HEK293 (cell line): ENCODE results near the gene RHBG.
A peak's percentile ranks its signal among the peaks of the same experiment; 100 is the strongest.

ENCODE experiments used
- CTCF ChIA-PET: fragments of 350-600 bp; formaldehyde crosslinking; extraction: SDS; loops from one replicate; lab custom pipeline; 2021; ENCODE audit warnings: antibody characterized with exemption; lab: Yijun Ruan, JAX
- POLR2A ChIA-PET: fragments of 300-600 bp; formaldehyde crosslinking; extraction: SDS; loops from one replicate; lab custom pipeline; 2020; ENCODE audit warnings: antibody characterized with exemption, inconsistent platforms; lab: Yijun Ruan, JAX
- H3K27ac ChIP-seq: fragments of 200-500 bp; sonication (Bioruptor generic); 2 replicates; pipeline ENCODE4 v1.5.1; 2014; ENCODE audit warnings: low read depth, low read length, control low read depth, inconsistent platforms; ENCODE audit errors: extremely low read depth
- H3K36me3 ChIP-seq, 2 experiments: fragments of 200-500 bp in 1 of 2; sonication (Bioruptor generic) in 1 of 2; 1 replicate in 1 of 2; 2 replicates in 1 of 2; pipeline ENCODE4 v1.5.1; 2014 to 2017; ENCODE audit warnings: inconsistent platforms in 2 of 2, low read length in 2 of 2; ENCODE audit not compliant: control insufficient read depth in 2 of 2, insufficient read depth in 1 of 2
- H3K4me1 ChIP-seq: fragments of 200-500 bp; sonication (Bioruptor generic); 2 replicates; pipeline ENCODE4 v1.5.1; 2014; ENCODE audit warnings: mild to moderate bottlenecking, low read length, inconsistent platforms; ENCODE audit not compliant: control insufficient read depth, insufficient read depth
- H3K4me3 ChIP-seq: 2 replicates; pipeline ENCODE4 v1.5.1; 2011; ENCODE audit warnings: low read depth, mild to moderate bottlenecking, control low read depth, low read length, moderate library complexity
- H3K9me3 ChIP-seq: fragments of 200-500 bp; sonication (Bioruptor generic); 2 replicates; pipeline ENCODE4 v1.5.1; 2014; ENCODE audit warnings: low read depth, low read length, inconsistent platforms; ENCODE audit not compliant: control insufficient read depth, insufficient read depth
- GLIS2 ChIP-seq: fragments of 450-650 bp; formaldehyde crosslinking; IDR thresholded peaks from 2 replicates; pipeline ENCODE4 v1.5.1; 2016; ENCODE audit warnings: missing biosample characterization, missing genetic modification characterization
- HOXD13 ChIP-seq: sonication (generic); formaldehyde crosslinking; IDR thresholded peaks from 2 replicates; pipeline ENCODE4 v1.8.0; 2022; ENCODE audit warnings: missing genetic modification reagents, borderline replicate concordance
- IKZF3 ChIP-seq: fragments of 450-650 bp; IDR thresholded peaks from 2 replicates; pipeline ENCODE4 v1.5.0; 2018; ENCODE audit warnings: missing biosample characterization, mild to moderate bottlenecking, missing genetic modification characterization, moderate library complexity
- KLF1 ChIP-seq: fragments of 450-650 bp; formaldehyde crosslinking; IDR thresholded peaks from 2 replicates; pipeline ENCODE4 v1.5.1; 2016; ENCODE audit warnings: missing biosample characterization, missing genetic modification characterization
- OVOL3 ChIP-seq: fragments of 450-650 bp; formaldehyde crosslinking; IDR thresholded peaks from 2 replicates; pipeline ENCODE4 v1.5.1; 2016; ENCODE audit warnings: missing biosample characterization, missing genetic modification characterization
- SP7 ChIP-seq: fragments of 450-650 bp; formaldehyde crosslinking; IDR thresholded peaks from 2 replicates; pipeline ENCODE4 v1.5.1; 2016; ENCODE audit warnings: missing biosample characterization, missing genetic modification characterization
- ZNF121 ChIP-seq: fragments of 450-650 bp; formaldehyde crosslinking; IDR thresholded peaks from 2 replicates; pipeline ENCODE4 v1.5.1; 2016; ENCODE audit warnings: missing biosample characterization, missing genetic modification characterization
- ZNF184 ChIP-seq: fragments of 450-650 bp; IDR thresholded peaks from 2 replicates; pipeline ENCODE4 v1.5.1; 2018; ENCODE audit warnings: missing biosample characterization, mild to moderate bottlenecking, missing genetic modification characterization
- ZNF37A ChIP-seq: fragments of 450-650 bp; IDR thresholded peaks from 2 replicates; pipeline ENCODE4 v1.5.1; 2018; ENCODE audit warnings: missing biosample characterization, missing genetic modification characterization
- ZNF544 ChIP-seq: fragments of 450-650 bp; formaldehyde crosslinking; IDR thresholded peaks from 2 replicates; pipeline ENCODE4 v1.5.0; 2017; ENCODE audit warnings: missing biosample characterization, missing genetic modification characterization
- ZNF621 ChIP-seq: fragments of 450-650 bp; formaldehyde crosslinking; IDR thresholded peaks from 2 replicates; pipeline ENCODE4 v1.5.1; 2017; ENCODE audit warnings: missing biosample characterization, missing genetic modification characterization
- TF ChIP-seq, protein P1 (sequence below): fragments of 450-650 bp; formaldehyde crosslinking; IDR thresholded peaks from 2 replicates; pipeline ENCODE4 v1.5.1; 2016; ENCODE audit warnings: missing biosample characterization, missing genetic modification characterization
- TF ChIP-seq, protein P2 (sequence below): fragments of 450-650 bp; formaldehyde crosslinking; IDR thresholded peaks from 2 replicates; pipeline ENCODE4 v1.5.1; 2016; ENCODE audit warnings: missing biosample characterization, missing genetic modification characterization
- TF ChIP-seq, protein P3 (sequence below): fragments of 450-650 bp; formaldehyde crosslinking; IDR thresholded peaks from 2 replicates; pipeline ENCODE4 v1.5.1; 2016; ENCODE audit warnings: missing biosample characterization, missing genetic modification characterization

RHBG gene

DNA sequence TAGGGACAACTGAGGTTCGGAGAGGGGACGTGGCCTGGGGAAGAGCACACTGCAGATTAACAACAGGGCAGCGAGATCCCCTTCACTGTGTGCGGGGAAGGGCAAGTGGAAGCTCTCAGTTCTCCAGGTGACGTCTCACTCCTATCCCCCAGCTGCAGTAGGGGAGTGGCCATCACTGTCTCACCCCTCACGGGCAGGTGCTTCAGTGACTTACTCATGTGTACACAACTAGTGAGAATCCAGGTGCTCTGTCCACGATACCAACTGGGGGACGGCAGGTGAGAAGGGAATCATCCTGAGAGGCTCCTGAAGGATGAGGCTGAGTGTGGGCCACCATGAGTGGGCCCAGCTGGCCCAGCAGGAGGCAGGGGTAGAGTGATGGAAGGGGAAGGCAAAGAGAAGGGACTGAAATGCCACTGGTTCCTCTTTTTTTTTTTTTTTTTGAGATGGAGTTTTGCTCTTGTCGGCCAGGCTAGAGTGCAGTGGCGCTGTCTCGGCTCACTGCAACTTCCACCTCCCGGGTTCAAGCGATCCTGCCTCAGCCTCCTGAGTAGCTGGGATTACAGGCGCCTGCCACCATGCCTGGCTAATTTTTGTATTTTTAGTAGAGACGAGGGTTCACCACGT lies 25.9 kb downstream of the RHBG start:
- ChIA-PET POLR2A (no interaction called here), CTCF (interaction anchor here (0.6 to 2.1 kb wide), 4 partner anchors 9 to 741 kb away, joined by 3 to 15 read pairs (median 8); no protein-coding TSS in a partner anchor)
- Histone ChIP-seq H3K4me1 (no peaks in the 10 kb centered on the region), H3K27ac (no peak overlapping the region), H3K9me3 (no peaks in the 10 kb centered on the region), H3K36me3 (no peaks in the 10 kb centered on the region), H3K4me3 (no peak overlapping the region)
- TF ChIP-seq ZNF37A (no peak), GLIS2 (tag by site-specific recombination) (peak; percentile 26; the same call in 1 of the 2 replicates)

DNA sequence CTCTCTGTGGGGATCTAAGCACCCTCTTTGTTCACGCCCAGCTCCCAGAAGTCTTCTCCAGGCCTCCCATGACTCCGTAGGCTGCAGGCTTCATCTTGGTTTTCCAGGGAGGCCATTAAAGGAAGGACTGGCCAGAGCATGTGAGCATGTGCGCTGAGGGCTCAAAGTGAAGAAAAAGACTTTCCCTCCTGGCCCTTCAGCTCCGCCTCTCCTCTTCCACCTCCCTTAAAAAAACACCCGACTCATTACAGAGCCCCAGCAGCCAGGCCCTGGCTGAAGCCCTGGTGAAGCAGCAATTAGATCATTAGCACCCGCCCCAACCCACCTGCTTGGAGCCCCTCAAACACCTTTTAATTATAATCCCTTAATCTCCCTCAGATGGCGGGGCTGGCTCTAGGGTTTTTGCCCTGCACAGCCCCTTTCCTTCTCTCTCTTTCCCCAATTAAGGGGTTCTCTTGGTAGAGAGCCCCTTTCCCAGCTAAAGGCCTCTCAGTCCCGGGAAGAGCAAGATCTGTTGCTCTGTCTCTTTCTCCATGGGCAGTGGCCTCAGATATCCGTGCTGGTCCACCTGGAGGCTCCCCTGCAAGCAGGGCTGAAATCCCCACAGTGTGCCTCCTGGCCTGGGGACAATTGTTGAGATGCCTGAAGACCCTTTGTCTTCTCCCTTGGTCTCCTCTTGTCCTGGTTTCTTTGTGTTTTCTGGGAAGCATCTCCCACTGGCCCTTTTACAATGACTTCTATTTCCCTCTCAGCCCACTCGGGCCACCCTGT lies 30.5 kb downstream of the RHBG start:
- Histone ChIP-seq H3K27ac (no peak overlapping the region), H3K4me1 (no peaks in the 10 kb centered on the region)
- CTCF ChIA-PET: interaction anchor here (1.1 to 2.7 kb wide), 2 partner anchors 14 kb away, joined by 8 to 17 read pairs; no protein-coding TSS in a partner anchor
- TF ChIP-seq SP7 (tag by site-specific recombination) (peak; percentile 45; the same call in 1 of the 2 replicates), KLF1 (peak; percentile 83), IKZF3 (tag by site-specific recombination) (0 out of 2 replicates have a peak, but pooled peaks have one; percentile 22), ZNF544 (no peak), ZNF121 (tag by site-specific recombination) (no peak)
- TF ChIP-seq, protein P1, sequence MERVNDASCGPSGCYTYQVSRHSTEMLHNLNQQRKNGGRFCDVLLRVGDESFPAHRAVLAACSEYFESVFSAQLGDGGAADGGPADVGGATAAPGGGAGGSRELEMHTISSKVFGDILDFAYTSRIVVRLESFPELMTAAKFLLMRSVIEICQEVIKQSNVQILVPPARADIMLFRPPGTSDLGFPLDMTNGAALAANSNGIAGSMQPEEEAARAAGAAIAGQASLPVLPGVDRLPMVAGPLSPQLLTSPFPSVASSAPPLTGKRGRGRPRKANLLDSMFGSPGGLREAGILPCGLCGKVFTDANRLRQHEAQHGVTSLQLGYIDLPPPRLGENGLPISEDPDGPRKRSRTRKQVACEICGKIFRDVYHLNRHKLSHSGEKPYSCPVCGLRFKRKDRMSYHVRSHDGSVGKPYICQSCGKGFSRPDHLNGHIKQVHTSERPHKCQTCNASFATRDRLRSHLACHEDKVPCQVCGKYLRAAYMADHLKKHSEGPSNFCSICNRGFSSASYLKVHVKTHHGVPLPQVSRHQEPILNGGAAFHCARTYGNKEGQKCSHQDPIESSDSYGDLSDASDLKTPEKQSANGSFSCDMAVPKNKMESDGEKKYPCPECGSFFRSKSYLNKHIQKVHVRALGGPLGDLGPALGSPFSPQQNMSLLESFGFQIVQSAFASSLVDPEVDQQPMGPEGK (tag by site-specific recombination): peak; percentile 32; the same call in 1 of the 2 replicates
- TF ChIP-seq, protein P2, sequence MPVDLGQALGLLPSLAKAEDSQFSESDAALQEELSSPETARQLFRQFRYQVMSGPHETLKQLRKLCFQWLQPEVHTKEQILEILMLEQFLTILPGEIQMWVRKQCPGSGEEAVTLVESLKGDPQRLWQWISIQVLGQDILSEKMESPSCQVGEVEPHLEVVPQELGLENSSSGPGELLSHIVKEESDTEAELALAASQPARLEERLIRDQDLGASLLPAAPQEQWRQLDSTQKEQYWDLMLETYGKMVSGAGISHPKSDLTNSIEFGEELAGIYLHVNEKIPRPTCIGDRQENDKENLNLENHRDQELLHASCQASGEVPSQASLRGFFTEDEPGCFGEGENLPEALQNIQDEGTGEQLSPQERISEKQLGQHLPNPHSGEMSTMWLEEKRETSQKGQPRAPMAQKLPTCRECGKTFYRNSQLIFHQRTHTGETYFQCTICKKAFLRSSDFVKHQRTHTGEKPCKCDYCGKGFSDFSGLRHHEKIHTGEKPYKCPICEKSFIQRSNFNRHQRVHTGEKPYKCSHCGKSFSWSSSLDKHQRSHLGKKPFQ (tag by site-specific recombination): no peak
- TF ChIP-seq, protein P3, sequence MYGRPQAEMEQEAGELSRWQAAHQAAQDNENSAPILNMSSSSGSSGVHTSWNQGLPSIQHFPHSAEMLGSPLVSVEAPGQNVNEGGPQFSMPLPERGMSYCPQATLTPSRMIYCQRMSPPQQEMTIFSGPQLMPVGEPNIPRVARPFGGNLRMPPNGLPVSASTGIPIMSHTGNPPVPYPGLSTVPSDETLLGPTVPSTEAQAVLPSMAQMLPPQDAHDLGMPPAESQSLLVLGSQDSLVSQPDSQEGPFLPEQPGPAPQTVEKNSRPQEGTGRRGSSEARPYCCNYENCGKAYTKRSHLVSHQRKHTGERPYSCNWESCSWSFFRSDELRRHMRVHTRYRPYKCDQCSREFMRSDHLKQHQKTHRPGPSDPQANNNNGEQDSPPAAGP (tag by site-specific recombination): 0 out of 2 replicates have a peak, but pooled peaks have one; percentile 25
- TF ChIP-seq, all 188 proteins: peak for 5
- Histone ChIP-seq H3K4me3 (no peak overlapping the region), H3K9me3 (no peaks in the 10 kb centered on the region), H3K36me3 (no peaks in the 10 kb centered on the region)
- POLR2A ChIA-PET: no interaction called here

DNA sequence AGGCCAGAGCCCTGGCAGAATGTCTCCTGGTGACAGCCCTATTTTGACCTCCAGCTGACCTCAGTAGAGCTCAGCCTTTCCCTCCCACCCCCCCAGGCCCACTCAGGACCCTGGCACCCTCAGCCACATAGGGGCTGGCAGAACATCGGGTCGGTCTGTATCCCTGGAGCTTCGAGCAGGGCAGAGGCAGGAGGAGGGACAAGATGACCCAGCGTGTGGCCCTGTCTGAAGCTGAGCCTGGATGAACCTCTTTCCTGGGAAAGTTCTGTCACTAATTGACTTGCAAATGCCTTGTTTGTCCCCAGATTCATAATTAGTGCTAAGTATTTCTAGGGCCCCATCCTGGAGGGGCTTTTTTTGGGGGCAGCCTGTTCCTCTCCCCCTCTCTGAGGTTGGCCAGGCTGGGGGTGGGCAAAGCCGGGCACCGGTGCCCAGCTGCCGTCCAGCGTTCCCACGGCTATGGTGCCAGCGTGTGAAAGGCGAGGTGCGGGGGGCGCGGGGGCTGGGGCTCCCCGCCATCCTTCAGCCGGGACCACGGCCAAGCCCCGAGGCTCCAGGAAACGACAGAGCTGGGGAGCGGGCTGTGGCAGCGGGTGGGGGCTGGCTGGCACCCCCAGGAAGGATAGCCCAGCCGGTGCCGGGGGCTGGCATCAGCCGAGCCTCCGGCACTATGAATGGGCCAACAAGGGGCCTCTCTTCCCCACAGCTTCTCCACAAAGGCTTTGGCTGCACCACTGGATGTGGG lies 31.4 kb downstream of the RHBG start:
- Histone ChIP-seq H3K9me3 (no peaks in the 10 kb centered on the region), H3K4me3 (no peak overlapping the region), H3K4me1 (no peaks in the 10 kb centered on the region), H3K27ac (no peak overlapping the region), H3K36me3 (no peaks in the 10 kb centered on the region)
- TF ChIP-seq OVOL3 (tag by site-specific recombination) (no peak), HOXD13 (CRISPR knock-in tag) (no peak), ZNF184 (no peak), ZNF621 (tag by site-specific recombination) (no peak)
- ChIA-PET CTCF (interaction anchor here (0.9 to 2.7 kb wide), 2 partner anchors 15 to 45 kb away, joined by 4 to 17 read pairs; no protein-coding TSS in a partner anchor), POLR2A (no interaction called here)
